Measurements from ENCODE around the gene RPTOR.

DNA sequence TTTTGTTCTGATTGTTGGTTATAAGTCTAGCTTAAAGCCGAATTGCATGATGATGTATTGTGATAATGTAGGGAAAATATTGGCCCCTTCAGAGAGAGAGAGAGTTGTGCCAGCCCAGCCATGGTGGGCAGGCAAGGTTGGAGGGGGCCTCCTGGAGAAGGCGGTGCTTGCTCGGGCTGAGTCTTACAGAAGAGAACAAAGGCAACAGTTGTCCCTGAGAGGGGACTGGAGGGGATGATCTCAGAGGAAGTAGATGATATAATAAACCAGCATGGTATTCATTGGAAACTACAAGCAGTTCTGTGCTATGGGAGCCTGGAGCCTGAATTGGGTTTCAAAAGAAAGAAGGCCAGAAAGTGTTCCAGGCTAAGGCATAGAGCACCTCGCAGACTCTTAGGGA, 173.8 kb downstream of the RPTOR start:
- TF ChIP-seq EP300 (IDR thresholded peaks at IDR 0.05) (no peak), POLR2A (IDR thresholded peaks at IDR 0.05; ENCODE audit: low read depth) (no peak)
- TF ChIP-seq, protein P1, sequence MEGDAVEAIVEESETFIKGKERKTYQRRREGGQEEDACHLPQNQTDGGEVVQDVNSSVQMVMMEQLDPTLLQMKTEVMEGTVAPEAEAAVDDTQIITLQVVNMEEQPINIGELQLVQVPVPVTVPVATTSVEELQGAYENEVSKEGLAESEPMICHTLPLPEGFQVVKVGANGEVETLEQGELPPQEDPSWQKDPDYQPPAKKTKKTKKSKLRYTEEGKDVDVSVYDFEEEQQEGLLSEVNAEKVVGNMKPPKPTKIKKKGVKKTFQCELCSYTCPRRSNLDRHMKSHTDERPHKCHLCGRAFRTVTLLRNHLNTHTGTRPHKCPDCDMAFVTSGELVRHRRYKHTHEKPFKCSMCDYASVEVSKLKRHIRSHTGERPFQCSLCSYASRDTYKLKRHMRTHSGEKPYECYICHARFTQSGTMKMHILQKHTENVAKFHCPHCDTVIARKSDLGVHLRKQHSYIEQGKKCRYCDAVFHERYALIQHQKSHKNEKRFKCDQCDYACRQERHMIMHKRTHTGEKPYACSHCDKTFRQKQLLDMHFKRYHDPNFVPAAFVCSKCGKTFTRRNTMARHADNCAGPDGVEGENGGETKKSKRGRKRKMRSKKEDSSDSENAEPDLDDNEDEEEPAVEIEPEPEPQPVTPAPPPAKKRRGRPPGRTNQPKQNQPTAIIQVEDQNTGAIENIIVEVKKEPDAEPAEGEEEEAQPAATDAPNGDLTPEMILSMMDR (IDR thresholded peaks at IDR 0.05), result no peak

All from esophagus muscularis mucosa (tissue), 4 donors.